WTC11 (cell line): ENCODE results near the gene DCUN1D2. TPM values are rescaled to one million over a fixed set of nuclear protein-coding genes. Genes with fewer than 3 reads are reported as not detected.

Experiments
- ATAC-seq: fragments of 200-7000 bp; cut with Tn5 transposase; 2 replicates; pipeline ENCODE4 v1.10.0; 2021; ENCODE audit warnings: mild to moderate bottlenecking, moderate library complexity
- CTCF ChIA-PET: fragments of 300-600 bp; sonication (Branson Sonifier 250); formaldehyde crosslinking; loops from one replicate; lab custom pipeline; 2021; ENCODE audit warnings: antibody characterized with exemption; lab: Charles Lee
- POLR2A ChIA-PET: fragments of 350-600 bp; sonication (Branson Sonifier 250); formaldehyde crosslinking; loops from one replicate; lab custom pipeline; 2021; ENCODE audit warnings: antibody characterized with exemption; lab: Charles Lee
- DNase-seq: peaks from one replicate; pipeline ENCODE4 v3.0.0; 2021; ENCODE audit warnings: low spot score
- H3K27ac Mint-ChIP-seq: 2 replicates; pipeline ENCODE4 v1.8.0; 2021; ENCODE audit warnings: mixed read lengths
- H3K27me3 Mint-ChIP-seq: 2 replicates; pipeline ENCODE4 v1.8.0; 2021; ENCODE audit warnings: low read depth, mild to moderate bottlenecking, moderate library complexity, mixed read lengths
- H3K36me3 Mint-ChIP-seq: 2 replicates; pipeline ENCODE4 v1.8.0; 2021; ENCODE audit warnings: mixed read lengths
- H3K4me1 Mint-ChIP-seq: 2 replicates; pipeline ENCODE4 v1.8.0; 2022; ENCODE audit warnings: mixed read lengths
- H3K4me3 Mint-ChIP-seq: 2 replicates; pipeline ENCODE4 v1.8.0; 2021; ENCODE audit warnings: mild to moderate bottlenecking, moderate library complexity, mixed read lengths
- H3K9me3 Mint-ChIP-seq: 2 replicates; pipeline ENCODE4 v1.8.0; 2021; ENCODE audit warnings: mixed read lengths
- AFF4 ChIP-seq: sonication (generic); formaldehyde crosslinking; IDR thresholded peaks from 2 replicates; pipeline ENCODE4 v1.8.1; 2023; ENCODE audit warnings: mild to moderate bottlenecking, missing genetic modification reagents, borderline replicate concordance
- ARID4B ChIP-seq: sonication (generic); formaldehyde crosslinking; IDR thresholded peaks from 2 replicates; pipeline ENCODE4 v1.8.0; 2023; ENCODE audit warnings: missing genetic modification reagents, mild to moderate bottlenecking, borderline replicate concordance
- ATF1 ChIP-seq: sonication (generic); formaldehyde crosslinking; IDR thresholded peaks from 2 replicates; pipeline ENCODE4 v1.8.1; 2023; ENCODE audit warnings: mild to moderate bottlenecking, moderate library complexity, missing genetic modification reagents
- CREB1 ChIP-seq: sonication (generic); formaldehyde crosslinking; IDR thresholded peaks from 2 replicates; pipeline ENCODE4 v1.8.0; 2023; ENCODE audit warnings: mild to moderate bottlenecking, missing genetic modification reagents
- CREM ChIP-seq: sonication (generic); formaldehyde crosslinking; IDR thresholded peaks from 2 replicates; pipeline ENCODE4 v1.8.1; 2022; ENCODE audit warnings: mild to moderate bottlenecking, missing genetic modification reagents, moderate library complexity
- E2F1 ChIP-seq: sonication (generic); formaldehyde crosslinking; IDR thresholded peaks from 2 replicates; pipeline ENCODE4 v1.8.0; 2022; ENCODE audit warnings: mild to moderate bottlenecking, missing genetic modification reagents
- EMX1 ChIP-seq: fragments of 250-450 bp; sonication (Bioruptor Pico); IDR thresholded peaks from 2 replicates; pipeline ENCODE4 v1.8.0; 2021; ENCODE audit warnings: mild to moderate bottlenecking
- HMGXB4 ChIP-seq: sonication (generic); formaldehyde crosslinking; IDR thresholded peaks from 2 replicates; pipeline ENCODE4 v1.8.1; 2023; ENCODE audit warnings: mild to moderate bottlenecking, moderate library complexity, missing genetic modification reagents
- IRF2 ChIP-seq: sonication (generic); formaldehyde crosslinking; IDR thresholded peaks from 2 replicates; pipeline ENCODE4 v1.8.0; 2022; ENCODE audit warnings: low read depth, missing genetic modification reagents, borderline replicate concordance
- KAT7 ChIP-seq: sonication (generic); formaldehyde crosslinking; IDR thresholded peaks from 2 replicates; pipeline ENCODE4 v1.8.1; 2023; ENCODE audit warnings: missing genetic modification reagents, mild to moderate bottlenecking, borderline replicate concordance
- MLX ChIP-seq: sonication (generic); formaldehyde crosslinking; IDR thresholded peaks from 2 replicates; pipeline ENCODE4 v1.8.1; 2023; ENCODE audit warnings: mild to moderate bottlenecking, missing genetic modification reagents, moderate library complexity
- RELA ChIP-seq: sonication (generic); formaldehyde crosslinking; IDR thresholded peaks from 2 replicates; pipeline ENCODE4 v1.8.1; 2022; ENCODE audit warnings: missing genetic modification reagents, mild to moderate bottlenecking, borderline replicate concordance
- SMAD3 ChIP-seq: sonication (generic); formaldehyde crosslinking; IDR thresholded peaks from 2 replicates; pipeline ENCODE4 v1.8.0; 2022; ENCODE audit warnings: missing genetic modification reagents, mild to moderate bottlenecking, borderline replicate concordance
- STAT6 ChIP-seq: sonication (generic); formaldehyde crosslinking; conservative IDR thresholded peaks from 2 replicates; pipeline ENCODE4 v1.8.1; 2023; ENCODE audit warnings: mild to moderate bottlenecking, low read depth, missing genetic modification reagents, moderate library complexity
- USF1 ChIP-seq: sonication (generic); formaldehyde crosslinking; IDR thresholded peaks from 2 replicates; pipeline ENCODE4 v1.8.0; 2022; ENCODE audit warnings: mild to moderate bottlenecking, missing genetic modification reagents
- ZNF263 ChIP-seq: sonication (generic); formaldehyde crosslinking; IDR thresholded peaks from 2 replicates; pipeline ENCODE4 v1.8.1; 2022; ENCODE audit warnings: low read depth, mild to moderate bottlenecking, moderate library complexity, missing genetic modification reagents
- ZNF416 ChIP-seq: fragments of 250-450 bp; sonication (Bioruptor Pico); IDR thresholded peaks from 2 replicates; pipeline ENCODE4 v1.9.0; 2021; ENCODE audit warnings: mild to moderate bottlenecking, inconsistent platforms
- ZSCAN18 ChIP-seq: fragments of 250-450 bp; sonication (Bioruptor Pico); IDR thresholded peaks from 2 replicates; pipeline ENCODE4 v2.1.2; 2022; ENCODE audit warnings: mild to moderate bottlenecking, moderate library complexity
- total RNA-seq: library from RNA; stranded (reverse); gene quantifications from 3 replicates; pipeline ENCODE4 v1.2.3, GENCODE V29; 2021

Gene DCUN1D2
- total RNA-seq, 1 experiment from 2014 or later = 42.5 TPM

GRCh38 chr13:113520571-113520970 is 30.1 kb upstream of the DCUN1D2 start:
- ATAC-seq (no peak), DNase-seq (no peak)
- Mint-ChIP-seq H3K4me1 (no peaks in the 10 kb centered on the region), H3K27me3 (no peaks in the 10 kb centered on the region), H3K9me3 (no peaks in the 10 kb centered on the region), H3K4me3 (no peak overlapping the region), H3K36me3 (peaks cover 43% of the 10 kb centered on the region), H3K27ac (no peak overlapping the region)
- POLR2A ChIA-PET = interaction anchor here (0.6 kb wide), 1 partner anchor 46 kb away, joined by 3 read pairs; no protein-coding TSS in a partner anchor
- TF ChIP-seq USF1 (CRISPR knock-in tag) = no peak
- no peak for TF ChIP-seq SMAD3 (CRISPR knock-in tag)
- no peak for TF ChIP-seq ZSCAN18
- no peak for TF ChIP-seq ATF1 (CRISPR knock-in tag)
- no peak for TF ChIP-seq AFF4 (CRISPR knock-in tag)
- no peak for TF ChIP-seq ZNF263
- no peak for TF ChIP-seq KAT7 (CRISPR knock-in tag)
- no peak for TF ChIP-seq RELA
- TF ChIP-seq CREB1 = no peak
- no peak for TF ChIP-seq STAT6 (CRISPR knock-in tag)
- TF ChIP-seq MLX (CRISPR knock-in tag) = no peak
- TF ChIP-seq CREM (CRISPR knock-in tag) = no peak
- no peak for TF ChIP-seq E2F1
- no peak for TF ChIP-seq ZNF416 (CRISPR knock-in tag)
- TF ChIP-seq IRF2 (CRISPR knock-in tag) = no peak
- no peak for TF ChIP-seq EMX1 (CRISPR knock-in tag)
- no peak for TF ChIP-seq ARID4B (CRISPR knock-in tag)
- no peak for TF ChIP-seq HMGXB4
- CTCF ChIA-PET = interaction anchor here (0.7 to 1.3 kb wide), 2 partner anchors 42 to 496 kb away, joined by 4 to 5 read pairs; no protein-coding TSS in a partner anchor
